ENCODE results near the gene SCO1. TPM values are rescaled to one million over a fixed set of nuclear protein-coding genes. Genes with fewer than 3 reads are reported as not detected.

The SCO1 gene
- total RNA-seq: 30.5 and 32.9 TPM in 2 replicates

- Histone ChIP-seq H3K4me3 (ENCODE audit: low read depth, low read length) (peak within 1 kb of the TSS; percentile 97), H3K36me3 (ENCODE audit: control insufficient read depth, insufficient read depth, low read length) (no peaks in the 10 kb centered on the region), H3K27me3 (ENCODE audit: control insufficient read depth, insufficient read depth, low read length) (no peaks in the 10 kb centered on the region)
- TF ChIP-seq CTCF (IDR thresholded peaks at IDR 0.05; ENCODE audit: insufficient read depth, low read length, poor library complexity, severe bottlenecking): peak; percentile 48
- peak; percentile 79 for DNase-seq (ENCODE audit: low read depth)
Observed at GRCh38 chr17:10697092-10698081, at the start of gene SCO1, which contains the start of gene ADPRM. Gene SCO1 (minus strand): TSS chr17:10697533. CDS start chr17:10697507, 26 bp downstream. Gene ADPRM (plus strand): TSS chr17:10697594. CDS start chr17:10704927, 7,333 bp downstream.

- Histone ChIP-seq H3K27me3 (ENCODE audit: control insufficient read depth, insufficient read depth, low read length) (no peaks in the 10 kb centered on the region), H3K4me3 (ENCODE audit: low read depth, low read length) (no peak overlapping the region), H3K36me3 (ENCODE audit: control insufficient read depth, insufficient read depth, low read length) (no peaks in the 10 kb centered on the region)
- no peak for DNase-seq (ENCODE audit: low read depth)
- no peak for TF ChIP-seq CTCF (IDR thresholded peaks at IDR 0.05; ENCODE audit: insufficient read depth, low read length, poor library complexity, severe bottlenecking)
Observed at GRCh38 chr17:10745231-10745630, 47.9 kb upstream of the SCO1 start.

GRCh38 chr17:10744501-10745000 lies 47.2 kb upstream of the SCO1 start:
- Histone ChIP-seq H3K4me3 (ENCODE audit: low read depth, low read length) (no peak overlapping the region), H3K27me3 (ENCODE audit: control insufficient read depth, insufficient read depth, low read length) (no peaks in the 10 kb centered on the region), H3K36me3 (ENCODE audit: control insufficient read depth, insufficient read depth, low read length) (no peaks in the 10 kb centered on the region)
- no peak for DNase-seq (ENCODE audit: low read depth)
- TF ChIP-seq CTCF (IDR thresholded peaks at IDR 0.05; ENCODE audit: insufficient read depth, low read length, poor library complexity, severe bottlenecking): no peak

- DNase-seq (ENCODE audit: low read depth): no peak
- TF ChIP-seq CTCF (IDR thresholded peaks at IDR 0.05; ENCODE audit: insufficient read depth, low read length, poor library complexity, severe bottlenecking): no peak
- H3K4me3 ChIP-seq (ENCODE audit: low read depth, low read length): no peak overlapping the region
- peaks cover under 1% of the 10 kb centered on the region for H3K27me3 ChIP-seq (ENCODE audit: control insufficient read depth, insufficient read depth, low read length)
- H3K36me3 ChIP-seq (ENCODE audit: control insufficient read depth, insufficient read depth, low read length): no peaks in the 10 kb centered on the region
Observed at GRCh38 chr17:10743316-10744009, 46.1 kb upstream of the SCO1 start.

GRCh38 chr17:10742431-10742830 lies 45.1 kb upstream of the SCO1 start:
- TF ChIP-seq CTCF (IDR thresholded peaks at IDR 0.05; ENCODE audit: insufficient read depth, low read length, poor library complexity, severe bottlenecking): no peak
- Histone ChIP-seq H3K27me3 (ENCODE audit: control insufficient read depth, insufficient read depth, low read length) (peaks cover 2% of the 10 kb centered on the region), H3K36me3 (ENCODE audit: control insufficient read depth, insufficient read depth, low read length) (no peaks in the 10 kb centered on the region), H3K4me3 (ENCODE audit: low read depth, low read length) (no peak overlapping the region)
- DNase-seq (ENCODE audit: low read depth): no peak

All from kidney epithelial cell (primary cell).